Upper lobe of right lung (tissue), 1 donor: Measurements from ENCODE around the gene RPP25L. TPM values are rescaled to one million over a fixed set of nuclear protein-coding genes. Genes with fewer than 3 reads are reported as not detected.

Experiments used
- ATAC-seq: fragments of 200-7000 bp; cut with Tn5 transposase; one replicate; pipeline ENCODE4 v1.9.1; 2020; ENCODE audit warnings: mild to moderate bottlenecking, moderate library complexity
- DNase-seq: peaks from one replicate; pipeline ENCODE4 v3.0.0-alpha.2; 2020
- H3K27ac ChIP-seq: fragments of 200-600 bp; one replicate; pipeline ENCODE4 v1.8.0; 2022
- H3K27me3 ChIP-seq: fragments of 200-600 bp; one replicate; pipeline ENCODE4 v1.8.0; 2022; ENCODE audit warnings: mild to moderate bottlenecking
- H3K36me3 ChIP-seq: fragments of 200-600 bp; one replicate; pipeline ENCODE4 v1.8.0; 2022
- H3K4me1 ChIP-seq: fragments of 200-600 bp; one replicate; pipeline ENCODE4 v1.8.0; 2022
- H3K4me3 ChIP-seq: fragments of 200-600 bp; one replicate; pipeline ENCODE4 v1.8.0; 2022; ENCODE audit warnings: mild to moderate bottlenecking
- H3K9me3 ChIP-seq: fragments of 200-600 bp; one replicate; pipeline ENCODE4 v1.8.0; 2022
- CTCF ChIP-seq: fragments of 200-600 bp; IDR thresholded peaks from one replicate; pipeline ENCODE4 v1.8.0; 2022; ENCODE audit warnings: antibody characterized with exemption
- intact Hi-C: fragments of 100-400 bp; cut with DNase I; formaldehyde crosslinking; loops from one replicate; pipeline ENCODE4 v1.11.0; 2022
- total RNA-seq: library from RNA; stranded (reverse); fragmentation: NEBNext Ultra II Directional; extraction: Animal tissue kit (Norgen Biotek cat#: 25700); gene quantifications from one replicate; pipeline ENCODE4 v1.2.1, GENCODE V29; 2021
- donor health status: DM: no; HTN: yes; CAD: no; lungs with severe emphysema.

The RPP25L gene
- total RNA-seq, 1 donor from 2014 or later, result 16.7 TPM

- no peak overlapping the region for H3K27ac ChIP-seq
- DNase-seq (no peak), ATAC-seq (no peak)
- TF ChIP-seq CTCF, result no peak
- peaks cover 16% of the 10 kb centered on the region for H3K36me3 ChIP-seq
- H3K9me3 ChIP-seq, result no peaks in the 10 kb centered on the region
- no peaks in the 10 kb centered on the region for H3K27me3 ChIP-seq
- intact Hi-C loops, result no loop called here
- no peak overlapping the region for H3K4me3 ChIP-seq
- H3K4me1 ChIP-seq, result peaks cover 5% of the 10 kb centered on the region
These were observed 1.3 kb downstream of the RPP25L start for GRCh38 chr9:34610434-34611206.

GRCh38 chr9:34607331-34607730 is 4.6 kb downstream of the RPP25L start:
- TF ChIP-seq CTCF, result no peak
- Histone ChIP-seq H3K36me3 (no peaks in the 10 kb centered on the region), H3K4me1 (peaks cover under 1% of the 10 kb centered on the region), H3K27ac (no peak overlapping the region), H3K27me3 (no peaks in the 10 kb centered on the region), H3K4me3 (no peak overlapping the region), H3K9me3 (no peaks in the 10 kb centered on the region)
- no peak for ATAC-seq
- DNase-seq, result no peak
- intact Hi-C loops, result loop anchor here (10.0 kb wide), 1 partner anchor 63 kb away; no protein-coding TSS in a partner anchor

GRCh38 chr9:34606905-34607304 is 5.0 kb downstream of the RPP25L start:
- H3K4me3 ChIP-seq, result no peak overlapping the region
- no peak for TF ChIP-seq CTCF
- H3K9me3 ChIP-seq, result no peaks in the 10 kb centered on the region
- intact Hi-C loops, result loop anchor here (10.0 kb wide), 1 partner anchor 62 kb away; no protein-coding TSS in a partner anchor
- no peak overlapping the region for H3K27ac ChIP-seq
- H3K36me3 ChIP-seq, result no peaks in the 10 kb centered on the region
- no peaks in the 10 kb centered on the region for H3K27me3 ChIP-seq
- ATAC-seq, result no peak
- no peak for DNase-seq
- H3K4me1 ChIP-seq, result no peaks in the 10 kb centered on the region

DNA sequence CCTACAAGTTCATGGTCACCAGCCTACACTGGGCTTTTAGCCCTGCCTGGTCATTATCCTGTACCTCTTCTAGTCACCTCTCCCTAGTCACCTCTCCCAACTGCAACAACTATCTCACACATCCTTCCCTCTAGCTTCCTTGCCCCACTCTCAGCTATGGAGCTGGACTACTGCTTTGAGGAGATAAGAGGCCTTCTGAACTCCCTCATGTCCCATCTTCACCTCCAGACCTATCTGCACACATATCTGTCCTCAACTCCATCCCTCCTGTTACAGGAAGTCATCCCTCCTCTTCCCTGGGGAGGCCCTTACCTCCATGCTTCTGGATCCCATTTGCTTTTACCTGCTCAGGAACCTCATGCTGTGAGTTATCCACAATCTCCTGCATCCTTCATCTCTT is 5.7 kb downstream of the RPP25L start:
- ATAC-seq, result no peak
- intact Hi-C loops, result loop anchor here (10.0 kb wide), 1 partner anchor 61 kb away; no protein-coding TSS in a partner anchor

DNA sequence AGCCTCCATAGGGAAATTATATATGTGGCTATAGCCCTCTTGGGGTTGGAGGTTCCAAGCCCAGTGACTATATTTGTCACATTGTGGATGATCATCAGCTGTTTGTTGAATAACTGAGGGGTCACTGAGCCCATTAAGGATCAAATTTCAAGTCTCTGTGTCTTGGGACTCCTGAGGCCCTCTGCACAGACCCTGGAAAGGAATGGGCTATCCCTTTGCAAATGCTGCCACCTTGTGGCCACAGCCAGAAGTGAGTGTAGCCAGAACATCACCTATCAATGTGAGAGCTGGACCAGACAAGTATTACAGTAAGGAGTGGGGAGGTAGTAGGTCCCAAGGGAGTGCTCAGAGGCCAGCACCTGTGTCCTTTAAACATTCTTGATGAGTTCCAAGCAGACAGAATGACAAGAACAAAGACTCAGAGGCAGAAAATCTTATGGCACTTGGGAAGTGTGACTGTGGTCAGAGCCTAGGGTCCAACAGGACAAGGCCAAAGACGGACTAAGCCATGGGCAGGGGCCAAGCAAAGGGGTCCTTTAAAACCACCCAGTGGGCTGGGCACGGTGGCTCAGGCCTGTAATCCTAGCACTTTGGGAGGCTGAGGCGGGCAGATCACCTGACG is 8.2 kb downstream of the RPP25L start:
- ATAC-seq (peak; percentile 92), DNase-seq (peak; percentile 85)
- intact Hi-C loops, result loop anchor here (10.0 kb wide), 1 partner anchor 59 kb away; no protein-coding TSS in a partner anchor
- Histone ChIP-seq H3K9me3 (no peaks in the 10 kb centered on the region), H3K27me3 (no peaks in the 10 kb centered on the region), H3K4me3 (no peak overlapping the region), H3K36me3 (no peaks in the 10 kb centered on the region), H3K27ac (no peak overlapping the region), H3K4me1 (no peaks in the 10 kb centered on the region)
- peak; percentile 97 for TF ChIP-seq CTCF

More for the DNA sequence above, 5.7 kb downstream of the RPP25L start:
- H3K4me1 ChIP-seq, result no peaks in the 10 kb centered on the region
- DNase-seq, result no peak
- no peaks in the 10 kb centered on the region for H3K9me3 ChIP-seq
- no peak for TF ChIP-seq CTCF
- no peaks in the 10 kb centered on the region for H3K27me3 ChIP-seq
- H3K27ac ChIP-seq, result no peak overlapping the region
- H3K4me3 ChIP-seq, result no peak overlapping the region
- H3K36me3 ChIP-seq, result no peaks in the 10 kb centered on the region
